HG03469 (cell line): ENCODE data around the gene TMEM158.

Experiments
- ATAC-seq: cut with Tn5 transposase; IDR thresholded peaks from one replicate; pipeline ENCODE4 v1.9.1; 2021; ENCODE audit warnings: mild to moderate bottlenecking, moderate library complexity, moderate number of reproducible peaks; ENCODE audit not compliant: unreplicated experiment

Gene TMEM158

GRCh38 chr3:45205126-45205525 is 21.0 kb downstream of the TMEM158 start:
- ATAC-seq = no peak

DNA sequence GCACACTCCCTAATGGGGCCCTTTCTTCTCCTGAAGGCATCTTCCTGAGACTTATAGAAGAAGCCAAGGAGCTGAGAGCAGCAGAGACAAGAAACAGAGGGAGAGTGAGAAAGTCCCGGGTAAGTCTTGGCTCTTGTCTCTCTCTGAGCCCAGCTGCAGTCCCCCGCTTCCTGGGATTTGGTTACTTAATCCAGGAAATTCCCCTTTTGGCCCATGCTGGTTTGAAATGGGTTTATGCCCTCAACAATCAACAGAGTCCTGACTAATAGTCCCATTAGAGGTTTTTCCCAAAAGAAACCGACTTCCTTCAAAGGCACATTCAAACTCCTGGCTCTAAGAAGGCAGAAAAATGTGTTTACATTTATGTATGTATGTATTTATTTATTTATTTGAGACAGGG is 22.0 kb downstream of the TMEM158 start:
- no peak for ATAC-seq

GRCh38 chr3:45199837-45200648 is 26.0 kb downstream of the TMEM158 start:
- ATAC-seq = no peak

DNA sequence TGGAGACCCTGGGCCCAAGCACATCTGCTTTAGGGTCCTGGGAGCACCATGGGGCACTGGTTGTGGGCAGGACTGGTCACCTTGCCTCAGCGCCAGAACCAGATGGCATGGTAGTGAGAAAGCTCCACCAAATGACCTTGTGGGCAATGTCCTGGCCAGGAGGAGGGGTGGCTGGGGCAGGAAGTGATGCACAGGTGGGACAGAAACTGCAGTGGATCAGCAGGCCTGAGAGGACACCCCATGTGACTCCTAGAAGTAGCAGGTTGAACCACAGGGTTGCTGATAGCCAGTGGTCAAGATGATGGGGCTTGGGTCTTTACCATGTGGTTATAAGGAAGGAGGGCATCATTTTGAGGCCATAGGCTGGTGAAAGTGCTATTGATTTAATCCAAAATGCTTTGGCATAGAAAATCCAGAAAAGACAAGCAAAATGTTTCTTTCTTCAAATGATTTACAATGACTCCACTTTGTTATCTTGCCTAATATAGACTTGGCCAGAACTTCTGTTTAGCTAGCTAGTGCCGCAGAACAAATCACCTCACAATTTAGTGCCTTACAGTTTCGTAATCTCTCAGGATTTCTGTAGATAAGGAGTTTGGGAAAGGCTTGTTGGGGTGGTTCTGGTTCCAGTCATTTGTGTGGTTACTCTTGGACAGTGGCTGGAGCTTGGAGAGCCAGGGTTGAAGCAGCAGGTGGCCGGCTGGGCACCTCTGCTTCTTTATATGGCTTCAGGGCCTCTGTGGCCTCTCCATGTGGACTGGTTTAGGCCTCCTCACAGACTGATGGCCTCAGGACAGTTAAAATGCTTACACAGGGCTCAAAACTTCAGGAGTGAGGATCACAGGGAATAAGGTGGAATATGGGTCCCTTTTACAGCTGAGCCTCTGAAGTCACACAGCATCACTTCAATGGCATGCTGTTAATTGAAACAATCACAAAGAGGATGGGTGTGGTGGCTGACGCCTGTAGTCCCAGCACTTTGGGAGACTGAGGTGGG is 27.5 kb downstream of the TMEM158 start:
- no peak for ATAC-seq

DNA sequence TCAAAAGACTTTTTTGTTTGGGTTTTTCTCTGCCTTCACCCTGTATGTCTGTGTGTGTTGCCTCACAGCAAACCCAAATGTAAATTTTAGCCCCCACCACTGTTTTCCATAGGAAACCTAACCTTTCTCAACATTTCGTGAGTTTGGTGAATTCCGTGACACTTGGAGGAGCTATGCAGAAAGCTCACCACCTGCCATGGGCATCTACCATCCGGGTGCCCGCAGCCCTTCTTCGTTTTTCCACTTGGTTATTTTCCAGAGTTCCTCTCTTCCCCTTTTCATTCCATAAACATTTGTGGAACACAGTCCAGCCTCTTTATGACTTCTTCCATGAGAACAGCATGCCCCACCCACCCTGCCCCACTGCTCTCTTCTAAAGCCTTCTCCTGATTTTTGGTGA is 31.3 kb downstream of the TMEM158 start:
- ATAC-seq = no peak

GRCh38 chr3:45191924-45192417 is 34.1 kb downstream of the TMEM158 start:
- no peak for ATAC-seq

DNA sequence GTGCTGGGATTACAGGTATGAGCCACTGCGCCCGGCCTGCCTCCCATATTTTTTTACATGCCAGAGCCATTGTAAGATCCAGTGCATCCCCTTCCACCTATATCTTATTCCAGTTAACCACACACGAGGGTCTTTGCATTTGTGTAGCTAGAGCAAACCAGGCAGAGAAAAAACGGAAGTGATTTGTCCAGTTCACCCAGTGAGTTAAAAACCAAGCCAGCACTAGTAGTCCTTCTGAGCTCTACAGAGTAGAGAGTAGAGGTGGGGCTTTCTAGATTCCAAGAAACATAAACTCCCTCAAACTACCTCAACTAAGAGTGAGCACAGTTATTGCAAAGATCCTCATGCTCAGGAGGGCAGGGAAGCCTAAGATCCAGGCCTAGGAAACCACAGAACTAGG is 34.7 kb downstream of the TMEM158 start:
- no peak for ATAC-seq

DNA sequence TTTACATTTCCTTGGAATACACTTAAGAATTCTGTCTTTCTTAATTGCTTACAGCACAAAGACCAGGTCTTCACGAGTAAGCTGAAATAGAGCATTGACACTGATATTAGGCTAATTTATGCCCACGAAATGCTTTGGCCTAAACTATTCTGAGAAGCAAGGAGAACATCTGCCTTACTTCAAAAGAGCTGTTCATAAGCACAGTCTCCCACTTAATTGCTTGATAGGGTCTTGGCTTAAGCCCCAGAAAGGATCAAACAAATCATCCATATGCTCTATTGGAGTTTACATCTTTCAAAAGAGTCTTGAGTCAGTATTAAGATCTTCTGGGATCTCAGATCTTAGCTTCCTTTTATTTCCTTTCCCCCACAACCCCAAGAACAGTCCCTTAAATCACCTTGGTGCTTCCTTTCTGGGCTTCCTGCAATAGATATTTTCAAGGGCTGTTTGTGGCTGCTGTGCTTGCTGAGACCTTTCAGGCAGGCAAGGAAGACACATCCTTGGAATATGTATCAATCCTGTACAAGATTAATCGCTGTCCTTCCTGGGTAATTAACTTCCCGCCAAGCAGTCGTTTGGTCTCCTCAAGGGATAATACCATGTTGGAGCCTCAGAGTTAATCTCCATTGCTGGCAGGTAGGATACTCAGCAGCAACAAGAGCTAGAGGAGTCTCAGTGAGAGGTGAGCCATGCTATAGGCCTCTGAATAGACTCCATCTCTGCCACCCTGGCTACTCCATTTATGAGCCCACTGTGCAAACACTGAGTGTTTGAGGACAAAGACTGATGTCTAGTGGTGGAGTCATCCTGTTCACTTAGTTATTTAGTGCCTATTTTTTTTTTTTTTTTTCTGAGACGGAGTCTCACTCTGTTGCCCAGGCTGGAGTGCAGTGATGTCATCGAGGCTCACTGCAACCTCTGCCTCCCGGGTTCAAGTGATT is 37.1 kb downstream of the TMEM158 start:
- no peak for ATAC-seq

- no peak for ATAC-seq
These were observed 38.4 kb downstream of the TMEM158 start for GRCh38 chr3:45187694-45188141.

DNA sequence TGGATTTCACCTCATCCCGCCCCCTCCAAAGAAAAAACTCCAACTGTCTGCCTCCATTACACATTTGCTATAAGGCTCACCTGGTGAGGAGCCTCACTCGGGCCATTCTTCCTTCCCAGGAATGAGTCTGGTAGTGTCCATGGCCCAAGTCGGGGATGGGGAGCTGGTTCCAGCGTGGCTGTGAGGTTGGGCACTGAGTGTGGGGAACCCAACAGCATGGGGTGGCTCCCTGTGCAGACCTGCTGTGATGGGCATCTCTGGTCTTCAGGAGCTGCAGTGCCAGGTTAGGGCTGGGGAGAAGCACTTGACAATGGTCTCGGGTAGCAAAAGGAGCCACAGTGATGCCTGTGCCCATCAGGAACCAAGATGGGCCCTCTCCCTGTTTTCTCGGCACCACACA is 39.2 kb downstream of the TMEM158 start:
- no peak for ATAC-seq

- no peak for ATAC-seq
These were observed 40.6 kb downstream of the TMEM158 start for GRCh38 chr3:45185461-45185860.

DNA sequence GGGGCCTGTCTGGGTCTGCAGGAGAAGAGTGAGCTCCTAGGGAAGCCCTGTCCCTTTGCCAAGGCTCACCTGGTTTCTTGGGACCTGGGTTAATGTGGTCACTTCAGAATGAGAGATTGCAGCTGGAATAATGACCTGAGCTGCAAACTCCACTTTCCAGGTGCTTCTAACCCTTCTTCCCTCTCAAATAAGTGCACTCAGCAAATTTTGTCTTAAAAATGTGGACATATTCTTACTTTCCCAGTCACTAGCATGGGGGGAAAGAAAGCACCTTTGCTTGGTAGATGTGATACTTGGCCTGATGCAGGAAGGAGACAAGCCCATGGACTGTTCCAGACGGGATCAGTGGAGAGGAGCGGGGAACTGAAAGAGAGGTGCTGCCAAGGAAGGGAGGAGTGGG is 41.0 kb downstream of the TMEM158 start:
- ATAC-seq = no peak

- ATAC-seq = no peak
These were observed 42.2 kb downstream of the TMEM158 start for GRCh38 chr3:45183872-45184262.

- no peak for ATAC-seq
These were observed 42.9 kb downstream of the TMEM158 start for GRCh38 chr3:45182915-45183871.

GRCh38 chr3:45181496-45181895 is 44.6 kb downstream of the TMEM158 start:
- no peak for ATAC-seq

DNA sequence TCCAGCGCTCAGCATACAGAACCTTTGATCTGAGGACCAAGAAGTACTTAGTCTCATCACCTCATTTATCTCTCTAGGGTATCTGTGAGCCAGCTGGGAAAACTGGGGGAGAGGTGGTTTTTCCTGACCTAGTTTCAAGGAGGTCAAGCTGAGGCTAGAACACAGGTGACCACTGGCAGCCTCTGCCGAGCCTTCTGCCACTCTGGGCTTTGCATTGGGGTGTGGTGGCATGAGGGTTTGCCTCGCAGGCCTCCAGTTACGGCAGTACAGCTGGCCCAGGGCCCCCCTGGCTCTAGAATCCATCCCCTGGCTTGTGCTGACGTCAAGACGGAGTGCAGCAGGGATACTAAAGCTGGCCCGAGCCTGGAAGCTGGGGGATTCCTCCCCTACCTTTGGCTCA is 45.2 kb downstream of the TMEM158 start:
- ATAC-seq = no peak

GRCh38 chr3:45180051-45180450 is 46.0 kb downstream of the TMEM158 start:
- no peak for ATAC-seq

GRCh38 chr3:45179163-45179562 is 46.9 kb downstream of the TMEM158 start:
- no peak for ATAC-seq
